IPS DF 6.9 (cell line): ENCODE data around the gene SH3GL1.

Source experiments
- DNase-seq: peaks from one replicate; pipeline ENCODE4 v3.0.0-alpha.2; 2013; ENCODE audit warnings: low read depth, low spot score
- H3K27ac ChIP-seq: one replicate; pipeline ENCODE4 v1.5.1; 2013; ENCODE audit warnings: low read length, control low read depth
- H3K27me3 ChIP-seq: 2 replicates; pipeline ENCODE4 v1.6.1; 2013; ENCODE audit warnings: mild to moderate bottlenecking, low read length; ENCODE audit not compliant: control insufficient read depth, insufficient read depth
- H3K36me3 ChIP-seq: 2 replicates; pipeline ENCODE4 v1.6.1; 2013; ENCODE audit warnings: low read length; ENCODE audit not compliant: control insufficient read depth, insufficient read depth
- H3K4me1 ChIP-seq: 2 replicates; pipeline ENCODE4 v1.6.1; 2013; ENCODE audit warnings: low read length; ENCODE audit not compliant: control insufficient read depth, insufficient read depth
- H3K4me3 ChIP-seq: 2 replicates; pipeline ENCODE4 v1.5.1; 2013; ENCODE audit warnings: mild to moderate bottlenecking, low read length
- H3K9me3 ChIP-seq: 2 replicates; pipeline ENCODE4 v1.6.1; 2013; ENCODE audit warnings: low read length, inconsistent platforms; ENCODE audit not compliant: control insufficient read depth, insufficient read depth
- WGBS: extraction: QIAGEN DNeasy Blood & Tissue Kit; methylation state at CpG from one replicate; pipeline ENCODE4 v1.1.7; 2013; ENCODE audit warnings: mixed read lengths, missing lambda C conversion rate; ENCODE audit not compliant: insufficient read length, insufficient coverage; 5-methylcytosine and 5-hydroxymethylcytosine counted together

Gene SH3GL1

GRCh38 chr19:4386041-4386782 lies 14.1 kb downstream of the SH3GL1 start:
- Histone ChIP-seq H3K27ac (no peak overlapping the region), H3K36me3 (no peaks in the 10 kb centered on the region), H3K4me3 (no peak overlapping the region), H3K4me1 (peaks cover 13% of the 10 kb centered on the region), H3K9me3 (no peaks in the 10 kb centered on the region), H3K27me3 (no peaks in the 10 kb centered on the region)
- no peak for DNase-seq
- no CpG with 5 or more reads among the region's 13 CpGs for WGBS

GRCh38 chr19:4385291-4386040 lies 14.9 kb downstream of the SH3GL1 start:
- Histone ChIP-seq H3K4me3 (no peak overlapping the region), H3K4me1 (peaks cover 9% of the 10 kb centered on the region), H3K27ac (no peak overlapping the region), H3K9me3 (no peaks in the 10 kb centered on the region), H3K36me3 (no peaks in the 10 kb centered on the region), H3K27me3 (no peaks in the 10 kb centered on the region)
- no CpG with 5 or more reads among the region's 15 CpGs for WGBS
- no peak for DNase-seq

- Histone ChIP-seq H3K9me3 (no peaks in the 10 kb centered on the region), H3K27me3 (no peaks in the 10 kb centered on the region), H3K4me1 (peaks cover 11% of the 10 kb centered on the region), H3K4me3 (no peak overlapping the region), H3K27ac (no peak overlapping the region), H3K36me3 (no peaks in the 10 kb centered on the region)
- no CpG with 5 or more reads among the region's 17 CpGs for WGBS
- no peak for DNase-seq
Observed at GRCh38 chr19:4380254-4380727, 20.1 kb downstream of the SH3GL1 start.

- no peak overlapping the region for H3K4me3 ChIP-seq
- peaks cover 18% of the 10 kb centered on the region for H3K4me1 ChIP-seq
- no peak for DNase-seq
Observed at GRCh38 chr19:4379383-4380253, 20.7 kb downstream of the SH3GL1 start.

GRCh38 chr19:4378886-4379285 lies 21.5 kb downstream of the SH3GL1 start:
- Histone ChIP-seq H3K4me3 (no peak overlapping the region), H3K27ac (no peak overlapping the region)

More at GRCh38 chr19:4379383-4380253, 20.7 kb downstream of the SH3GL1 start:
- Histone ChIP-seq H3K27ac (no peak overlapping the region), H3K36me3 (no peaks in the 10 kb centered on the region), H3K27me3 (no peaks in the 10 kb centered on the region), H3K9me3 (no peaks in the 10 kb centered on the region)
- no CpG with 5 or more reads among the region's 20 CpGs for WGBS

DNA sequence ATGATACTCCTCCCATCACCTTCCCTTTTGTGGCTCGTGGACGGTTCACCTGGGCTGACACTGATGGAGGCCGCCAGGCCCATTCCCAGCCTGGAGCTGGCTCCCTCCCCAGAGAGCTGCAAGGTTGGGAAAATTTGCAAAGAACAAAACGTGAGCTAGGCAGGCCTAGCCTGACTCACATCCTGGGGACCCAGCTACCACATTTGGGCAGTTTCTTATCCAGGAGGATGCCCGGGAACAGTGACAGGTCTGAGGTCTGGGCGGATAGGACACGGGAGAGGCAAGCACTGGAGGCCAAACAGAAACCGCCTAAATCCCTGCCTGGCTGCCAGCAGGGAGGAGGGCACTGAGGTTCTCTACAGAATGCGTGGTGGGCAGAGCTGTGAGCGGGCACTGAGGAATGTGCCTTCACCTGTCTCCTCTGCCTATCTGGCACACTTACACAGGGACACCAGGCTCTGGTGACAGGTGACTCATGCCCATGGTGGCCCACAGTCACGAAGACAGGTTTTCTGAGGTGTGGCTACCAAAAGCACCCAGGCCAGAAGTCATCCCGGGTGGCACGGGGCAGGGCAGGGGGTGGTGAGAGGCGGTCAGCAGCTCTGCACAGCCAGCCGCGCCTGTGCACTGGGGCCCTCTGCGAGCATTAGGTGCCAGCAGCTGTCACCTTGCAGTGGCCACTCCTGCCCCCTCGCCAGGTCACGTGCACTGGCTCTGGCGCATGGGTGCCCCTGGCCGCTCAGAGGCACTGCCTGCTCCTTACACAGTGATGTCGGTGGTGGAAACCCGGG lies 23.2 kb downstream of the SH3GL1 start:
- no peak for DNase-seq
- WGBS, result no CpG with 5 or more reads among the region's 23 CpGs
- H3K9me3 ChIP-seq, result no peaks in the 10 kb centered on the region
- H3K27me3 ChIP-seq, result no peaks in the 10 kb centered on the region
- H3K4me3 ChIP-seq, result no peak overlapping the region
- H3K36me3 ChIP-seq, result no peaks in the 10 kb centered on the region
- H3K4me1 ChIP-seq, result peaks cover 19% of the 10 kb centered on the region
- H3K27ac ChIP-seq, result no peak overlapping the region

More at GRCh38 chr19:4378886-4379285, 21.5 kb downstream of the SH3GL1 start:
- Histone ChIP-seq H3K4me1 (peaks cover 19% of the 10 kb centered on the region), H3K27me3 (no peaks in the 10 kb centered on the region), H3K36me3 (no peaks in the 10 kb centered on the region), H3K9me3 (no peaks in the 10 kb centered on the region)
- no CpG with 5 or more reads among the region's 11 CpGs for WGBS
- DNase-seq, result no peak

GRCh38 chr19:4376671-4376990 lies 23.7 kb downstream of the SH3GL1 start:
- no peaks in the 10 kb centered on the region for H3K9me3 ChIP-seq
- H3K4me1 ChIP-seq, result peaks cover 19% of the 10 kb centered on the region
- H3K27me3 ChIP-seq, result no peaks in the 10 kb centered on the region
- no peak for DNase-seq
- no CpG with 5 or more reads among the region's 10 CpGs for WGBS
- H3K27ac ChIP-seq, result no peak overlapping the region
- no peaks in the 10 kb centered on the region for H3K36me3 ChIP-seq
- no peak overlapping the region for H3K4me3 ChIP-seq

DNA sequence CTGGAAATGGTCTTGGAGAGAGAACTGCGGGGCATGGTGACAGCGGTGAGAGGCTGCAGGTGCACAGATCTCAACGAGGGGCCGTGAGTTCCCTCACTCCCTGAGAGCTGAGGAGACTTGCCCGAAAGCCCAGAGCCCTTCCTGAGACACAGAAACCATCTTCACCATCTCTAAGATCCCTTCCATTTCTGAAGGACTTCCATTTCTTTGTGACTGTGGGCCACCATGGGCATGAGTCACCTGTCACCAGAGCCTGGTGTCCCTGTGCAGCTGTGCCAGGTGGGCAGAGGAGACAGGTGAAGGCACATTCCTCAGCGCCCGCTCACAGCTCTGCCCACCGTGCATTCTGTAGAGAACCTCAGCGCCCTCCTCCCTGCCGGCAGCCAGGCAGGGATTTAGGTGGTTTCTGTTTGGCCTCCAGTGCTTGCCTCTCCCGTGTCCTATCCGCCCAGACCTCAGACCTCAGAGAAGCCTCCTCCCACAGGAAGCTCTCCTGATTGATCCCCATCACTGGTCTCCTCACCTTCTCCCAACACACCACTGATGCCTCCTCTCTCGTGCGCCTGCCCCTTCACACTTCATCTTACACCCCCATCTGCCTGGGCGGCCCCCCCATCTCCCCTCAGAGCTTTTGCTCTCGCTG lies 24.2 kb downstream of the SH3GL1 start:
- Histone ChIP-seq H3K27ac (no peak overlapping the region), H3K4me3 (no peak overlapping the region), H3K36me3 (0 out of 2 replicates have a peak, but pooled peaks cover under 1% of the 10 kb centered on the region), H3K27me3 (no peaks in the 10 kb centered on the region), H3K9me3 (no peaks in the 10 kb centered on the region), H3K4me1 (peaks cover 19% of the 10 kb centered on the region)
- no peak for DNase-seq
- no CpG with 5 or more reads among the region's 16 CpGs for WGBS

DNA sequence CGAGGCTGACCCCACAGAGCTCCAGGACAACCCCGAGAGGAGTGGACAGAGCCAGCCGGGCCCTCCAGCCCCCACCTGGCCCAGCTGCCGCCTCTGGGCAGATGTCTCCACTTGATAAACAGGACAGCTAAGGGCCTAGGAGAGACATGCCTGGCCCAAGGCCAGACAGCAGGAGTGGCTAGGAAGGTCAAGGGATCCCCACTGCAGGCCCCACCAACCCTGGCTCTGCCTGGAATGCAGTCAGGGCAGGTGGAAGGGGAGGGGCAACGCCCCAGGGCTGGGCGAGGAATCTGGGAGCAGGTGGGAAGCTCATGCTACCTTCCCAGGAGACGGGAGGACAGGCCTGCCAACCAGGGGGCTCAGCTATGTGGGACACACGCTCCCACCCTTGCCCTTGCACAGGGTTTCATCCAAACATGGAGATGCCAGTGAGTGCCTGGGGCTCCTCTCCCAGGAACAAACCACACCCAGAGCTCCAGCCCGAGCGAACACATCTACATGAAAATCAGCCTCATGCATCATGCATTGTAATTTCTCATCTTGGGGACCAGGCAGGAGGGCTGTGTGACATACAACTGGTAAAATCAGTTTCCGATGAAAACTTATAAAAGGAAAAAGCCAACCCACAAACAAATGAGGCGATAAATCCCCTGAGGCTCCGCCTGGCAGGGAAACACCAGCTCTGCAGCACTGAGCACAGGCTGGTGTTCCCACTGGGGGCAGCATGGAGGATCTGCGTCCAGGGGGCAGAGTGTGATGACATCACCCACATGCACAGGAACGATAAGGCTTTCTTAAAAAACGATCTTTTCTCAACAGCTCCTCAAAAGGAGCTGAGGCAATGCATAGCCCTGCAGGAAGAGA lies 25.0 kb downstream of the SH3GL1 start:
- no peak overlapping the region for H3K27ac ChIP-seq
- no peaks in the 10 kb centered on the region for H3K9me3 ChIP-seq
- DNase-seq, result no peak
- WGBS, result no CpG with 5 or more reads among the region's 16 CpGs
- H3K4me1 ChIP-seq, result peaks cover 19% of the 10 kb centered on the region
- H3K27me3 ChIP-seq, result no peaks in the 10 kb centered on the region
- H3K36me3 ChIP-seq, result 0 out of 2 replicates have a peak, but pooled peaks cover 2% of the 10 kb centered on the region
- no peak overlapping the region for H3K4me3 ChIP-seq
